Measurements from ENCODE around the gene FGFR4.

FGFR4 gene

DNA sequence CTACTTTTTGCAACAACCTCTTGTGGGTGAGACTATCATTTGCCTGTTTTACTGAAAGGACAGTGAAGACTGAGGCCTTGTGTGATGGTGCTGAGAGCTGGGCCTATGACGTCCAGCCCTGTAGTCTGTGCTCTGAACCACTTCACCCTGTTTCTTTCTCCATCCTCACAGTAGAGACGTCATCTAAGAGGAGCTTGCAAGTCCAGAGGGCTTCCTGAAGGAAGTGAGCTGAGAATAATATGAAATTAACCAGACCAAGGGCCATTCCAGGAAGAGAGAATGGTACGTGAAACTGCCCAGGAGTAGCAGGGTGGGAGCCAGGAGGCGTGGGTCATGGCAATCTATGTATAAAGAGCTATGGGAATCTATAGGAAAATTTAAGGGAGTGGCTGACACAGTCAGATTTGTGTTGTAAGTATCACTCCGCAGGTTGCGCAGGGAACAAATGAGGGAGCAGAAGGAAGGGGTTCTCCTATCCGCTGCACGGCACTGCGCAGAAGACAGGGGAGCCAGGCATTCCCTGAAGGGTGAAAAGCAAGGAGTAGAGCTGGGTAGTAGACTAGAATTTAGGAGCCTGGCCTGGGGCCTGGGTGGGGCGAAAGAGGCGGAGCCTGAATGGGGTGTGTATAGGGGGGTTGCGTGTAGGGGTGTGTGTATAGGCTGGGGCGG, 596 bp upstream of the FGFR4 start:
- no peak for DNase-seq

- DNase-seq = no peak
Measured at GRCh38 chr5:177087398-177088005, 787 bp downstream of the FGFR4 start.

DNA sequence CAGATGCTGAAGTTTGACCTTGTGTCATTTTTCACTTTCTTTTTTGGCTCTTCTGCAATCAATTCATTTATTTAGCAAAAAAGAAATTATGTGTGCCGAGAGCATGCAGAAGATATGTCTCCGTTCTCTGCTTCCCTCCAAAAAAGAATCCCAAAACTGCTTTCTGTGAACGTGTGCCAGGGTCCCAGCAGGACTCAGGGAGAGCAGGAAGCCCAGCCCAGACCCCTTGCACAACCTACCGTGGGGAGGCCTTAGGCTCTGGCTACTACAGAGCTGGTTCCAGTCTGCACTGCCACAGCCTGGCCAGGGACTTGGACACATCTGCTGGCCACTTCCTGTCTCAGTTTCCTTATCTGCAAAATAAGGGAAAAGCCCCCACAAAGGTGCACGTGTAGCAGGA, 2.4 kb downstream of the FGFR4 start:
- no peak for DNase-seq

- DNase-seq = no peak
Measured at GRCh38 chr5:177089825-177090641, 3.3 kb downstream of the FGFR4 start.

DNA sequence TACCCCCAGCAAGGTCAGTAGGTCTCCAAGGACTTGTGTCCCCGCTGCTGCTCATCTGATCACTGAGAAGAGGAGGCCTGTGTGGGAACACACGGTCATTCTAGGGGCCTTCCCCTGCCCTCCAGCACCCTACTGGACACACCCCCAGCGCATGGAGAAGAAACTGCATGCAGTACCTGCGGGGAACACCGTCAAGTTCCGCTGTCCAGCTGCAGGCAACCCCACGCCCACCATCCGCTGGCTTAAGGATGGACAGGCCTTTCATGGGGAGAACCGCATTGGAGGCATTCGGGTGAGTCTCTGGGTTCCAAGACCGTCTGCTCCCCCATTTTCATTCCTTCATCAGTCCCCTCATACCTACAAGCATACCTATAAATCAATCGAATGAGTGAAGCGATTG, 4.1 kb downstream of the FGFR4 start:
- no peak for DNase-seq

DNA sequence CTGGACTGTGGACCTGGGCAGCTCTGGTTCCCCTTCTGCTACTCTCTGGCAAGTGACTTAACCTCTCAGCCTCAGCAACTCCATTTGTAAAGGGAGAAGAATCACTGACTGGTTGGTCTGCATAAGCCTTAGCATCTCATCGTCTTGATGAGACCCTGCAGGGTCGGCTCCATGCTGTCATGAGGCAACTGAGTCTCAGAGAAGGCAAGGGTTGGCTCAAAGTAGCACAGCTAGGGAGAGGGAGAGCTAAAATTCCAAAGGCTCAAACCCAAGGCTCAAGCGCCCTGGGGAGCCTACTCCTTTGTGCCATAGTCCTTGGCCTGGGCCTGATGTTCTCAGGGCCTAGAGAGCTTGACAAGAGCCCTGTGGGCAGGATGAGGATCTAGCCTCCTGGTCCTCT, 4.5 kb downstream of the FGFR4 start:
- DNase-seq = no peak

DNA sequence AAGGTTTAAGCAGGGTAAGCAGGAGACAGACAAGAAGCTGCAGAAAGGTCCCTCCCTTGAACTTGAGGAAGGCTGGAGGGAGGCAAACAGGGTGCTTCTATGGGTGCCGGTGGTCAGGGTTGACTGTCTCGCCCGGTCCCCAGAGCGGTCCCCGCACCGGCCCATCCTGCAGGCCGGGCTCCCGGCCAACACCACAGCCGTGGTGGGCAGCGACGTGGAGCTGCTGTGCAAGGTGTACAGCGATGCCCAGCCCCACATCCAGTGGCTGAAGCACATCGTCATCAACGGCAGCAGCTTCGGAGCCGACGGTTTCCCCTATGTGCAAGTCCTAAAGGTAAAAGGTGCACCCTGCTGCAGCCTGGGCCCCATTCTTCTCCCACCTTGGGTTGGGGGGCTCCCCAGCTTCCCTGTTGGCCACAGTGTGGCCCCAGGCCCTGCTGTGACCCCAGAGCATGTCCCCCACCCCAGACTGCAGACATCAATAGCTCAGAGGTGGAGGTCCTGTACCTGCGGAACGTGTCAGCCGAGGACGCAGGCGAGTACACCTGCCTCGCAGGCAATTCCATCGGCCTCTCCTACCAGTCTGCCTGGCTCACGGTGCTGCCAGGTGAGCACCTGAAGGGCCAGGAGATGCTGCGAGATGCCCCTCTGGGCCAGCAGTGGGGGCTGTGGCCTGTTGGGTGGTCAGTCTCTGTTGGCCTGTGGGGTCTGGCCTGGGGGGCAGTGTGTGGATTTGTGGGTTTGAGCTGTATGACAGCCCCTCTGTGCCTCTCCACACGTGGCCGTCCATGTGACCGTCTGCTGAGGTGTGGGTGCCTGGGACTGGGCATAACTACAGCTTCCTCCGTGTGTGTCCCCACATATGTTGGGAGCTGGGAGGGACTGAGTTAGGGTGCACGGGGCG, 5.7 kb downstream of the FGFR4 start:
- no peak for DNase-seq

GRCh38 chr5:177093082-177093712, 6.5 kb downstream of the FGFR4 start:
- no peak for DNase-seq

- DNase-seq = no peak
Measured at GRCh38 chr5:177093803-177094202, 7.1 kb downstream of the FGFR4 start.

DNA sequence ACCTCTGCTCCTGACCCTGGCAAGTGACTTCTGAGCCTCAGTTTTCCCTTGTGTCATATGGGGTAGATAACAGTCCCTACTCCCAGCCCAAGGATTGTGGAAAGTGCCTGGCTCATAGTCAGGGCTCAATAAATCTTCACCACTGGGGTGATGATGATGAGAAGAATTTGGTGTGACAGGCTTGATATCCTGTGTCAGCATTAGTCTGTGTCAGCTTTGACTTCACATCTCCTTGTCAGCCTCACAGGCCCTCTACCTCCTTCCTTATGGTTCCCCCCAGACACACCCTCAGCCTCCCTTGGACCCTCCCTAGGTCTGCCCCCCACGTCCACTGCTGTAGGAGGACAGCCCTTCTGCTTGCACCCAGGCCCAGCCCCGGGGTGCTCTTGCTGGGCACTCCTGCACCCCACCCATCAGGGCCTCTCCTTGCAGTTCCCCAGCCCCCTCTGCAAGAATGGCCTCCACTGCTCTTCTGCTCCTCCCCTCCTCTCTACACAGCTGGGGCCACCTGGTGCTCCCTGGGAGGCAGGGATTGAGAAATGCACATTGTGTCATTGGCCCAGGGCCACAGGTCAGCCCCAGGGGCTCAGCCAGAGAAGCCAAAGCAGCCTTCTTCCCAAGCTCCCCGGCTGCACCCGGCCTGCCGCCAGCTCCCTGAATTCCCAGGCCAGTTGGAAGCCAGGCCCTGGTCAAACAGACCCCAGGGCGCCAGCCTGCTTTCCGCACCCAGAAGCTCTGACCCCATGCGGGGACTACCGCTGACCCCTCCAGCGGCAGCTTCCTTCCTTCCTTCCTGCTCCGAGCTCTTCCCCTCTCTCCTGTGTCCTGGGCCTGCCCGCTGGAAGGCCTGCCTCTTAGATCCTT, 7.7 kb downstream of the FGFR4 start:
- DNase-seq = no peak

GRCh38 chr5:177095088-177095669, 8.5 kb downstream of the FGFR4 start:
- DNase-seq = no peak

DNA sequence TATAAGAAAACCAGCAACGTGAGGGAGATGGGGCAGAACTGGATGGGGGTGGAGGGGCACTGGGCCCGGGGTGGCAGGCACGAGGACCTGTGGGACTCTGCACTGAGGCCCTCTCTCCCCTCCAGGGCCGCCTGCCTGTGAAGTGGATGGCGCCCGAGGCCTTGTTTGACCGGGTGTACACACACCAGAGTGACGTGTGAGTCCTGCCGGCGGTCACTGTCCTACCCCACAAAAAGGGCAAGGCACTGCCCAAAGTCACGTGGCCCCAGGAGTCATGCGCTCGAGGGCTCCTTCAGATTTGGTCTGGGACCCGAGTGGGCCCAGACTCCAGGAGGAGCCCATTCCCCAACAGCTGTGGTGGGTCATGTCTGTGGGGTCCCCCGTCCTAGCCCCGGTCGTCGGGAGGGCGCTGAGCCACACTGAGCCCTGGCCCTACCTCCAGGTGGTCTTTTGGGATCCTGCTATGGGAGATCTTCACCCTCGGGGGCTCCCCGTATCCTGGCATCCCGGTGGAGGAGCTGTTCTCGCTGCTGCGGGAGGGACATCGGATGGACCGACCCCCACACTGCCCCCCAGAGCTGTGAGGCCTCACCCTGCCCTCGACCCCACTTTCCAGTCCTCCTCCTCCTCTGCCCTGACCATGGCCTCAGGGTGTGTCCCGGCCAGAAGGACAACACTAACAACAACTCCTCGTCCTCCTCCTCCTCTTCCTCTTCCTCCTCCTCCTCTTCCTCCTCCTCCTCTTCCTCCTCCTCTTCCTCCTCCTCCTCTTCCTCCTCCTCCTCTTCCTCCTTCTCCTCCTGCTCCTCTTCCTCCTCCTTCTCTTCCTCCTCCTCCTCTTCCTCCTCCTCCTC, 9.7 kb downstream of the FGFR4 start:
- no peak for DNase-seq

DNA sequence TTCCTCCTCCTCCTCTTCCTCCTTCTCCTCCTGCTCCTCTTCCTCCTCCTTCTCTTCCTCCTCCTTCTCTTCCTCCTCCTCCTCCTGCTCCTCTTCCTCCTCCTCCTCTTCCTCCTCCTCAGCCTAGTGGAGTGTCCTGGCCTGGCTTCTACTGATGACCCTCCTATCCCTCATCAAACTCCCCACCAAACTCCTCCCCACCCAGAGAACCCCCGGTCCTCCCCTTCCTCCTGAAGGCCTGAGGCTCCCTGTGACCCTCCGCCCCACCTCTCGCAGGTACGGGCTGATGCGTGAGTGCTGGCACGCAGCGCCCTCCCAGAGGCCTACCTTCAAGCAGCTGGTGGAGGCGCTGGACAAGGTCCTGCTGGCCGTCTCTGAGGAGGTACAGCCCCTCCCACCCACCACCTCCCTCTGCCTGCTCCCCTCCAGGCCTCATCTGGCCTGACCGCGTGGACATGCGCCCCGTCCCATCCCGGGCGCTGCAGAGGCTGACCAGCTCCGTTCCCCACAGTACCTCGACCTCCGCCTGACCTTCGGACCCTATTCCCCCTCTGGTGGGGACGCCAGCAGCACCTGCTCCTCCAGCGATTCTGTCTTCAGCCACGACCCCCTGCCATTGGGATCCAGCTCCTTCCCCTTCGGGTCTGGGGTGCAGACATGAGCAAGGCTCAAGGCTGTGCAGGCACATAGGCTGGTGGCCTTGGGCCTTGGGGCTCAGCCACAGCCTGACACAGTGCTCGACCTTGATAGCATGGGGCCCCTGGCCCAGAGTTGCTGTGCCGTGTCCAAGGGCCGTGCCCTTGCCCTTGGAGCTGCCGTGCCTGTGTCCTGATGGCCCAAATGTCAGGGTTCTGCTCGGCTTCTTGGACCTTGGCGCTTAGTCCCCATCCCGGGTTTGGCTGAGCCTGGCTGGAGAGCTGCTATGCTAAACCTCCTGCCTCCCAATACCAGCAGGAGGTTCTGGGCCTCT, 10.6 kb downstream of the FGFR4 start:
- DNase-seq = no peak

GRCh38 chr5:177098120-177098469, 11.4 kb downstream of the FGFR4 start:
- no peak for DNase-seq

DNA sequence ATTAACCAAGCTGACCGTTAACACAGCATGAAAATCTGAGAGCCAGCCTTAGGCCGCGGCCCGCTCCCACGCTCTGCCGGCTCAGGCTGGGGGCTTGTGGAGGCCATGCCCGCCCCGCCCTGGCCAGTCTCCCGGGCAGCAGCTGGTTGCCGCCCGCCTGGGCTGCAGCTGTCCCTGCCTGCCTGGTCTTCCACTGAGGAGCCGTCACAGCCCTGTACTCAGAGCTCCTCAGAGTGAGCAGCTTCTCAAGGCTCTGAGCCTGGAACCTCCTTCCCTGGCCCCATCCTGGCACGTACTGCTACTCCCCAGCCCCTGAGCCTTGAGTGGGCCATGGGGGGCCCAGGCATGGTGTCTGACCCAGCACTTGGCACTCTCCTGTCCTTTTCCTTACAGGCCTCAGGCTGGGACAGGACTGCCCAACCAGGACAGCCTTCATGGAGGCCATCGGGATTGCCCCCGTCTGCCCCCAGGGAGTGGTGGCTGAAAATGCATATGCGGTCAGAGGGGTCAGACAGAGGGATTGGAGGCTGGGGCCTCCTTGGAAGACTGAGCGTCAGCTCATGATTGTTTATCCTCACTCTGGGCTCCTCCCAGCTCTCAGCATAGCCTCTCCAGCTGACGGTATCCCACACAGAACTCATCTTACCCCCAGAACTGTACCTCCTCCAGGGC, 11.9 kb downstream of the FGFR4 start:
- no peak for DNase-seq

DNA sequence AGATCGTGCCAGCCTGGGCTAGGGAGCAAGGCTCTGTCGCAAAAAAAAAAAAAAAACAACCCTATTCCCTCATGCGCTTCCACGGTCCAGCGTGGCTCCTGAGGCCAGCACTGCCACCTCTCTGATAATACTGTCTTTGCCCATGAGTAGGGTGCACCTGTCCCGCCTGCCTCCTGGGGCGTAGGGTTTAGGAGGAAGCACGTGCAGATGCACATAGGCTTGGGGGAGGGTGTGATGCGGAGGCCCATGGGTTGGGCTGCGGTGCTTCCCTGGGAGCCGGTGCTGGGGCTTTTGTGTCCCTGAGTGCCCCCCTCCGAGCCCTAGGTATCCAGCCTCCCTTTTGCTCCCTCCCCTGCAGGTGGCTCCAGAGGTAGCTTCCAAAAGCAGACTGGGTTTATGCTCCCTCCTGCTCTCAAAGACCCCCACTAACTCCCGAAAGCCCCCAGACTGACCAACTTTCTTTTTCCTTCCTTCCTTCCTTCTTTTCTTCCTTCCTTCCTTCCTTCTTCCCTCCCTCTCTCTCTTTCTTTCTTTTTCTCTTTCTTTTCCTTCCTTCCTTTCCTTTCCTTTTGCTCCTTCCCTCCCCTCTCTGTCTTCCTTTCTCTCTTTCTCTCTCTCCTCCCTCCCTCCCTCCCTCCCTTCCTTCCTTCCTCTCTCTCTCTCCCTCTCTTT, 12.8 kb downstream of the FGFR4 start:
- no peak for DNase-seq

DNA sequence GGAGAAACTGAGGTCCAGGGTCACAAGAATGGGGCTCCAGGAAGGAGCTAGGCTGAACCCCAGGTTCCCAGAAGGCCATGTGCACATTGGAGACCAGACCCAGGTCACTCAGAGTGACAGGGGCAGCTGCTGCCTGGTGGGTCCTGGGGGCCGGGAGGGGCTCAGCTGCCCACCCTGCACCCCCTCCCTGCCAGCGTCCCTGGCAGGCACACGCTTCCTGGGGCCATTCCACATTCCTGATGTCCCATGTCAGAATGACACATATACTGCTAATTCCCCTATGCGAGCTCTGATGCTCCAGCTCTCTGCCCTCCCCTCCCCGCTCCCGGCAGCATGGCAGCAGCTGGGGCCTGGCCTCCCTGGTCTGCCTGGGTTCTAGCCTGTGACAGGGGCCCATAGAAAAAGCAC, 14.0 kb downstream of the FGFR4 start:
- no peak for DNase-seq
